MM.1S (cell line): ENCODE data around the gene CFAP54.

Source experiments
- CTCF ChIP-seq: fragments of 300-600 bp; sonication (generic); IDR thresholded peaks from 2 replicates; pipeline ENCODE4 v1.5.1; 2016; ENCODE audit warnings: antibody characterized with exemption, low read length, mixed read lengths
- EZH2 ChIP-seq: fragments of 300-600 bp; sonication (generic); optimal IDR thresholded peaks from 2 replicates; pipeline ENCODE3; 2017; ENCODE audit warnings: low read depth, mild to moderate bottlenecking, antibody characterized with exemption, low read length, mixed read lengths

GRCh38 chr12:96441816-96442215 is 47.6 kb upstream of the CFAP54 start:
- TF ChIP-seq EZH2, result no peak
- no peak for TF ChIP-seq CTCF
